Endodermal cell (in vitro differentiated cells): Measurements from ENCODE around the gene PRKCZ. TPM values are rescaled to one million over a fixed set of nuclear protein-coding genes. Genes with fewer than 3 reads are reported as not detected.
A peak's percentile ranks its signal among the peaks of the same experiment; 100 is the strongest.

Experiments used
- DNase-seq: peaks from one replicate; pipeline ENCODE4 v3.0.0-alpha.2; 2017
- H3K27ac ChIP-seq: 2 replicates; pipeline ENCODE4 v1.5.1; 2013; ENCODE audit warnings: mild to moderate bottlenecking, low read depth, low read length, moderate library complexity
- H3K27me3 ChIP-seq: 2 replicates; pipeline ENCODE4 v1.6.1; 2013; ENCODE audit warnings: mild to moderate bottlenecking, low read length, moderate library complexity; ENCODE audit not compliant: insufficient read depth, control insufficient read depth, poor library complexity, severe bottlenecking
- H3K36me3 ChIP-seq: 2 replicates; pipeline ENCODE4 v1.7.0; 2013; ENCODE audit warnings: mild to moderate bottlenecking, low read length, moderate library complexity; ENCODE audit not compliant: control insufficient read depth, insufficient read depth
- H3K4me1 ChIP-seq: one replicate; pipeline ENCODE4 v1.7.0; 2013; ENCODE audit warnings: low read length; ENCODE audit not compliant: control insufficient read depth, insufficient read depth
- H3K4me3 ChIP-seq: 2 replicates; pipeline ENCODE4 v1.5.1; 2013; ENCODE audit warnings: mild to moderate bottlenecking, low read length, moderate library complexity
- H3K9ac ChIP-seq: 2 replicates; pipeline ENCODE4 v1.6.1; 2013; ENCODE audit warnings: mild to moderate bottlenecking, low read length, moderate library complexity; ENCODE audit not compliant: poor library complexity, severe bottlenecking; ENCODE audit errors: extremely low read depth
- H3K9me3 ChIP-seq: 2 replicates; pipeline ENCODE4 v1.6.1; 2013; ENCODE audit warnings: mild to moderate bottlenecking, low read length, moderate library complexity; ENCODE audit not compliant: control insufficient read depth
- H3K27ac Mint-ChIP-seq: 2 replicates; pipeline ENCODE4 v1.8.0; 2020; ENCODE audit warnings: mixed read lengths
- H3K27me3 Mint-ChIP-seq: 2 replicates; pipeline ENCODE4 v1.8.0; 2021; ENCODE audit warnings: mild to moderate bottlenecking, mixed read lengths; ENCODE audit not compliant: insufficient read depth
- H3K36me3 Mint-ChIP-seq: 2 replicates; pipeline ENCODE4 v1.8.0; 2020; ENCODE audit warnings: low read depth, mixed read lengths
- H3K4me1 Mint-ChIP-seq: 2 replicates; pipeline ENCODE4 v1.8.0; 2020; ENCODE audit warnings: mixed read lengths
- H3K4me3 Mint-ChIP-seq: 2 replicates; pipeline ENCODE4 v1.8.0; 2020; ENCODE audit warnings: mild to moderate bottlenecking, moderate library complexity, mixed read lengths
- H3K9me3 Mint-ChIP-seq: 2 replicates; pipeline ENCODE4 v1.8.0; 2020; ENCODE audit warnings: mild to moderate bottlenecking, mixed read lengths
- CTCF ChIP-seq: fragments of 200-600 bp; sonication (generic); conservative IDR thresholded peaks from 2 replicates; pipeline ENCODE4 v1.5.0; 2021; ENCODE audit warnings: antibody characterized with exemption, mild to moderate bottlenecking
- whole genome bisulfite sequencing, 2 experiments: methylation state at CpG; one replicate each; pipeline versions ENCODE4 v1.1.5 to v1.1.7; 2013; ENCODE audit warnings: missing lambda C conversion rate in 2 of 2, mixed read lengths in 1 of 2; ENCODE audit not compliant: insufficient coverage in 1 of 2, insufficient read length in 1 of 2; 5-methylcytosine and 5-hydroxymethylcytosine counted together
- total RNA-seq, 2 donors: library from RNA; stranded (reverse); fragmentation: NEBNext Ultra II Directional in 1 of 2; extraction: Animal tissue kit (Norgen Biotek cat#: 25700) in 1 of 2; gene quantifications; 2 replicates in 1 of 2; 3 replicates in 1 of 2; pipeline ENCODE4 v1.2.1, GENCODE V29; 2021

Gene PRKCZ
- total RNA-seq, 2 donors from 2014 or later = 49.9 to 68.5 TPM

GRCh38 chr1:2105781-2106524 is 55.7 kb downstream of the PRKCZ start:
- TF ChIP-seq CTCF = no peak
- H3K27ac ChIP-seq = no peak overlapping the region
- Mint-ChIP-seq H3K4me3 (no peak overlapping the region), H3K27ac (no peak overlapping the region), H3K9me3 (no peaks in the 10 kb centered on the region), H3K4me1 (no peaks in the 10 kb centered on the region), H3K36me3 (peaks cover 7% of the 10 kb centered on the region), H3K27me3 (no peaks in the 10 kb centered on the region)
- DNase-seq = no peak
- H3K36me3 ChIP-seq = peaks cover 5% of the 10 kb centered on the region
- 92 to 96% methylated on average over 12 to 19 of the region's 19 CpGs for WGBS, 2 experiments
- H3K9me3 ChIP-seq = no peaks in the 10 kb centered on the region
- no peaks in the 10 kb centered on the region for H3K4me1 ChIP-seq
- H3K9ac ChIP-seq = no peak overlapping the region
- H3K4me3 ChIP-seq = no peak overlapping the region
- no peaks in the 10 kb centered on the region for H3K27me3 ChIP-seq

- DNase-seq = no peak
- peaks cover 5% of the 10 kb centered on the region for H3K36me3 ChIP-seq
- H3K9ac ChIP-seq = no peak overlapping the region
- H3K36me3 Mint-ChIP-seq = peaks cover 1% of the 10 kb centered on the region
- WGBS, 2 experiments = 86 to 92% methylated on average over 22 to 37 of the region's 37 CpGs
- H3K9me3 ChIP-seq = no peaks in the 10 kb centered on the region
- no peaks in the 10 kb centered on the region for H3K9me3 Mint-ChIP-seq
- H3K4me3 ChIP-seq = no peak overlapping the region
- no peak overlapping the region for H3K4me3 Mint-ChIP-seq
- H3K27ac ChIP-seq = peak overlapping the region; percentile 38
- H3K27ac Mint-ChIP-seq = no peak overlapping the region
- no peaks in the 10 kb centered on the region for H3K27me3 Mint-ChIP-seq
- H3K4me1 Mint-ChIP-seq = no peaks in the 10 kb centered on the region
- no peak for TF ChIP-seq CTCF
- H3K4me1 ChIP-seq = no peaks in the 10 kb centered on the region
- H3K27me3 ChIP-seq = no peaks in the 10 kb centered on the region
These were observed 56.6 kb downstream of the PRKCZ start for GRCh38 chr1:2106659-2107405.

GRCh38 chr1:2107586-2108212 is 57.5 kb downstream of the PRKCZ start:
- H3K27me3 Mint-ChIP-seq = no peaks in the 10 kb centered on the region
- H3K4me3 Mint-ChIP-seq = no peak overlapping the region
- no peak for DNase-seq
- H3K4me1 ChIP-seq = no peaks in the 10 kb centered on the region
- no peaks in the 10 kb centered on the region for H3K36me3 Mint-ChIP-seq
- H3K9me3 ChIP-seq = no peaks in the 10 kb centered on the region
- no peaks in the 10 kb centered on the region for H3K4me1 Mint-ChIP-seq
- no peaks in the 10 kb centered on the region for H3K27me3 ChIP-seq
- no peak for TF ChIP-seq CTCF
- no peak overlapping the region for H3K27ac ChIP-seq
- H3K9ac ChIP-seq = no peak overlapping the region
- H3K36me3 ChIP-seq = peaks cover 5% of the 10 kb centered on the region
- H3K27ac Mint-ChIP-seq = no peak overlapping the region
- no peaks in the 10 kb centered on the region for H3K9me3 Mint-ChIP-seq
- WGBS, 2 experiments = 95% methylated on average over 10 to 23 of the region's 23 CpGs
- no peak overlapping the region for H3K4me3 ChIP-seq
